Measurements from ENCODE around the gene PIK3C3.

PIK3C3 gene

GRCh38 chr18:41954827-41955613, at the start of gene PIK3C3:
TSS of gene PIK3C3 (plus strand) at chr18:41955234. CDS start at chr18:41955292, 58 bp downstream.
- peak; percentile 86 for DNase-seq

GRCh38 chr18:41905786-41906527, 49.1 kb upstream of the PIK3C3 start:
- DNase-seq, result no peak

GRCh38 chr18:41906528-41907146, 48.4 kb upstream of the PIK3C3 start:
- peak; percentile 30 for DNase-seq

DNA sequence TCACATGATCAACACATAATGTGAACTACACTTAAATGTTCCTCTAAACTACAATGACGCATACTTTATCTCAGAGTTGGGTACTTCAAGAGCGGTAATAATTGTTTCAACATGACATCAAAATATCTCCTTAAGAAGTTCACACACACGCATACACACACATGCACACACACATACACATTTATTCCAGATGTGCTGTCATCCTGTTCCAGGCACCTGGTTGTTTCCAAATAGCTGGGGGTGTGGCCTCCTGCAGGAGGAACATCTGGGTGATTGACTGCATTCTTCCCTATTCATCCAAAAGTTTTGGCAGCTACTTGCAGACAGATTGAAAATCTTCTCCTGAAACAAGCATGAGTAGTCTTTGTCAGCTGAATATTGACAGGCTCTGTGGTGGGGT, 37.9 kb upstream of the PIK3C3 start:
- DNase-seq, result no peak

GRCh38 chr18:41921770-41922169, 33.3 kb upstream of the PIK3C3 start:
- DNase-seq, result no peak

- no peak for DNase-seq
These were observed 32.9 kb upstream of the PIK3C3 start for GRCh38 chr18:41922176-41922575.

- no peak for DNase-seq
These were observed 32.2 kb upstream of the PIK3C3 start for GRCh38 chr18:41922841-41923240.

DNA sequence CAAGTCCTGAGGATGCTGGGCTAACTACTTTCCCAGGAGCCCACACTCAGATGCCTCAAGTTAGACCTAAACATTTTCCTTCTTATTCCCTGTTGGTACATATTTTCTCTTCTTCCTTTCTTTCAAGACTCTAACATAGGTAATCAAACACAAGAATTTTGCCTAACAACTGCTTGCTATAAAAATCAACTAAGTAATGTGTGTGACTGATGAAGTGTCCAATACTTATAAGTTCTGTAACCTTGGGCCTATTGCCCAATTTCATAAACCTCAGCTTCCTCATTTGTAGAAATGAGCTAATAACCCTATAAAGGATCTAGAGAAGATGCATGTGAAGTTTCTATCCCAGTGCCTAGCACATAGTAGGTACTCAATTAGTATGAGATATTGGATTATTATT, 31.6 kb upstream of the PIK3C3 start:
- no peak for DNase-seq

DNA sequence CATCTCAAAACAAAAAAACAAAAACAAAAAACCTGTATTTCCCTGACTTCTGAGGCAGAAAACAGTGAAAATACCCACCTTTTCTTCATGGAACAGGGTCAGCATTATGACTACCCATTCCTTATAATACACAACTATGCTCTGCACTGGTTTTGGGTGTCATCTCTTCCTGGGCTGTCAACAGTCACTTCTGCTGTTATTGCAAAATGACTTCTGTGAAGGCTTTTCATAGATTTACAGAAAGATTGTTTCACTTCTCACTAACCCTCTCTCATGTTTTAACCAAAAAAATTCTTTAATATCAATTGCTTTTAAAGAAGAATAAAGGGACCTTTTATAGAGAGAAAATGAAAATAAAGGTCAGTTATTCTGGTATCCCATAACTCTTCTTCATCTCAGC, 26.5 kb upstream of the PIK3C3 start:
- DNase-seq, result no peak

DNA sequence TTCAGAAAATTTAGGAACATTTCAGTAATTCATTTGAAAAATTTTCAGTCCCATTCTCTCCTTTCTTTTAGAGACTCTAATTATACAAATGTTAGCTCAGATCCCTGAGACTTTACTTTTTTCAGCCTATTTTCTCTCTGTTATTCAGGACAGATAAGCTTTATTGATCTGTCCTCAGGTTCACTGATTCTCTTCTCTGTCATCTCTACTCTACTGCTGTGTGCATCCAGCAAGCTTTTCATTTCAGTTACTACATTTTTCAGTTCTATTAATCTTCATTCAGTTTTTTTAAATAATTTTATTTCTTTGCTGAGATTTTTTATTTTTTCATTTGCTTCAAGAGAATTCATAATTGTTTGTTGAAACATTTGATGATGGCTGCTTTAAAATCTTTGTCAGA, 22.1 kb upstream of the PIK3C3 start:
- DNase-seq, result no peak

DNA sequence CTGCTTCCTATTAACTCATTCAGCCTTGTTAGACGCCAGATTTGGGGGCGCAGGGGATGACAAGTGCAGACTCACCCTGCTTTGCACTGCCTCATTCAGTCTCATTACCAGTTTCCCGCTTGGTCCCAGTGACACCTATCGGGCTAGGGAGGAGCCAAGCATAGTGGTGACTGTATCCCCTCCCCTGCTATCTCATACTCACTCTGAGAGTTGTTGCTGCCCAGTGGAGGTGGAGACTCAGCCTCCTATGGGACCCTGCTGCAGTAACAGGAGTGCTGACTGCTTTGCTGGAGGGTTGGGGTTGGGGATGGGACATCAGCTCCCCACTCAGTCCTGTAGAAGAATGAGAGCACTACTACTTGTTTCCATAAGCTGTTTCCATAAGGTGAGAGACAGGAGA, 21.3 kb upstream of the PIK3C3 start:
- no peak for DNase-seq

- DNase-seq, result no peak
These were observed 18.4 kb upstream of the PIK3C3 start for GRCh38 chr18:41936471-41937134.

- DNase-seq, result no peak
These were observed 16.6 kb upstream of the PIK3C3 start for GRCh38 chr18:41938445-41938844.

- DNase-seq, result no peak
These were observed 15.7 kb upstream of the PIK3C3 start for GRCh38 chr18:41939326-41939725.

DNA sequence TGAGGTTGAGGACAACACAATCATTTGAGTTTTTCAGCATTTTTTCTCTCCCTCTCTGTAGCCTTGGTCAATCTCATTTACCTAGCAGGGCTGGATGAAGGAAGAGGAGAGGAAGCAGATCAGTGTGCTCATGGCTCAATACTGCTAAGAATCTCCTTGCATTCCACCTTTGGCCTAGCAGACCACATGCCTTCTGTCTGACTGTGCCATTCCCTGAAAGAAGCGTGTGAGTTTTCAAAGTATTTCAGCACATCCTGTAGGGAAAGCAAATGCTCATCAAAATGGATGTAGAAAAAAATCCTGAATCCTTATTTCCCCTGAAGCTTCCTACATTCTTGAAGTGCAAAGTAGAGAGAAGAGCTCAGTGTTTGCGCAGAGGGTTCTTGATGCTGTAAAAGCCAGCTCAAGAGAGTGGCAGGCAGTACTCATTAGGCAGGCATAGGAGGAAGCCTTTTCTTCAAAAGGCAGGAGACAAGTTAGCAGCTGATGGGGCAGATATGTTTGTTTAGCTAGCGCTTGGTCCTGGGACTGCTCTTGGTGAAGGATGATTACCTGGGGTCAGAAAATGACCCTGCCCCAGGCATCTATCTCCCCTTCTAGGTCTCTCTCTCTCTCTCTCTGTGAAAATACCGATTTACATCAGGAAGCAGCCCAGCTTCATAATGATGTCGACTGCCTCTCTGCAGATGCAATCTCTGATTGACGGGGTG, 14.4 kb upstream of the PIK3C3 start:
- no peak for DNase-seq

GRCh38 chr18:41942254-41942653, 12.8 kb upstream of the PIK3C3 start:
- DNase-seq, result no peak

GRCh38 chr18:41948544-41949110, 6.4 kb upstream of the PIK3C3 start:
- DNase-seq, result no peak

DNA sequence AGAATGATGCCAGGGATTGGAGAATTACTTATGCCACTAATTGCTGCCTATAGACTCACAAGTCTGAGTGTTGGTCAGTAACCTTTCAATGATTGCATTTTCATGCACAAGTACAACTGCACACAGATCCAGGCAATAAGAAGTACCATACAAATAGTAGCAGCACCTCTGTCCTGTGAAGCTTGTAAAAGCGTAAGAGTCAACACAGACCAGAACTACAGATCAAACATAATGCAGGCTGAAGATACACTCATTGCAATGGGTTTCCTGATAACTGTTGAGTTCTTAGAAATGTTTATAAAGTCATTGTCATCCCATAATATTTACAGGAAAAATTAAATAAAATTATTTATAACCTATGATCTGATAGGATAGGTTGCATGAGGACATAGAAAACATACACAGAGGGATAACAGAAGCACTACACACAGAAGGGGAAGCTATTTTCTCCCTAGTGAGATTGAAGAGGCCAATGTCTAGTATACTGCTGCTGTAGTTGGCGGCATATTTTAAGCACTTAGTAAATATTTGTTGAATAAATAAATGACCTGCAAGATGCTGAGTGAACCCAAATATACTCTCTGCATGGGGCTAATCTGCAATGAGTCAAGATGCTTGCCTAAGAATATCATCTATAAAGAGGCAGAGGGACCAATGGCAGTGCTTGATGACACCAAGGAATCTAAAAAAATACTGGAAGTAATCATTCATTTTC, 5.7 kb upstream of the PIK3C3 start:
- DNase-seq, result no peak

DNA sequence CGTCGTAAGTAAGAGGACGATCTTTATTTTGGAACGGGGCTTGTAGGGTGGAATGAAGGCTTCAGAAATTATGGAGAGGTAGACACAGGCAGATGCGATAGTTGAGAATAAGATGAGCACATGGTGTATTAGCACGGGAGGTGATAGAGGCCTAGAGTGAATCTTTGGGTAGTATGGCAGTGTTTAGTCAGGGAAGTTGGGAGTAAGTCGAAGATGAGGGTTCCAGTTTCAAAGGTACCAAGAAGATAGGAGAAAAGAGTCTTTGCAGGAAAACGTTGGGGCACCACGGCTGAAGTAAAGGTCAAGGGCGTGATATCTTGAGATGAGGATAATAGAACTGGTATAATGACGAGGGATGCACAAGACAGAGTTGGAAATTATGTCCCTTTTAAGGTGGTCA, 654 bp downstream of the PIK3C3 start:
- DNase-seq, result no peak

- DNase-seq, result no peak
These were observed 4.0 kb downstream of the PIK3C3 start for GRCh38 chr18:41959045-41959444.

- no peak for DNase-seq
These were observed 10.7 kb downstream of the PIK3C3 start for GRCh38 chr18:41965634-41966255.
